Mammary epithelial cell (primary cell): ENCODE results near the gene FLCN.

Source experiments
- EZH2 ChIP-seq: IDR thresholded peaks from 2 replicates; pipeline ENCODE4 v1.6.1; 2012; ENCODE audit warnings: low read length, inconsistent platforms, borderline replicate concordance
- TF ChIP-seq, protein P1 (sequence below), 2 donors: IDR thresholded peaks in 1 of 2; conservative IDR thresholded peaks in 1 of 2; 2 replicates each; pipeline ENCODE4 v1.5.1; 2011 to 2012; ENCODE audit warnings: inconsistent platforms in 2 of 2, low read length in 2 of 2, mild to moderate bottlenecking in 2 of 2, control low read depth in 1 of 2, low read depth in 1 of 2; ENCODE audit not compliant: insufficient read depth in 1 of 2; ENCODE audit errors: extremely low read depth in 1 of 2

DNA sequence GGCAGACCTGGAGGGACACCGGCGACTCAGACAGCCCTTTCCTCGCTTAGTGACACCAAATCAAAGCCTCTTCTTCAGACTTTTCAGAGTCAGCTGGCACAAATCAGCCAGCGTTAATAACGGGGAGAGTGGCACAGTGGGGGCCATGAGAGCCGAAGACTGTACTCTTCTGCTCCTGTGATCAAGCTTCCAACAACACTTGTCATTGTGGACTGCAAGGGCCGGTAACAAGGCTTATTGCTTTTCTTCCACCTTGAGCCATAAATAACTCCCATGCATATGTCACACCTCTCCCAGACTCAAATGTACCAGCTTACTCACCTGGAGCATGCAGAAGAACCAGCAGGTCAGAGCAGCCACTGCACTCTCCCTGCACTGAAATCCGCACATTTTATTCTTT is 12.8 kb downstream of the FLCN start:
- TF ChIP-seq, protein P1, sequence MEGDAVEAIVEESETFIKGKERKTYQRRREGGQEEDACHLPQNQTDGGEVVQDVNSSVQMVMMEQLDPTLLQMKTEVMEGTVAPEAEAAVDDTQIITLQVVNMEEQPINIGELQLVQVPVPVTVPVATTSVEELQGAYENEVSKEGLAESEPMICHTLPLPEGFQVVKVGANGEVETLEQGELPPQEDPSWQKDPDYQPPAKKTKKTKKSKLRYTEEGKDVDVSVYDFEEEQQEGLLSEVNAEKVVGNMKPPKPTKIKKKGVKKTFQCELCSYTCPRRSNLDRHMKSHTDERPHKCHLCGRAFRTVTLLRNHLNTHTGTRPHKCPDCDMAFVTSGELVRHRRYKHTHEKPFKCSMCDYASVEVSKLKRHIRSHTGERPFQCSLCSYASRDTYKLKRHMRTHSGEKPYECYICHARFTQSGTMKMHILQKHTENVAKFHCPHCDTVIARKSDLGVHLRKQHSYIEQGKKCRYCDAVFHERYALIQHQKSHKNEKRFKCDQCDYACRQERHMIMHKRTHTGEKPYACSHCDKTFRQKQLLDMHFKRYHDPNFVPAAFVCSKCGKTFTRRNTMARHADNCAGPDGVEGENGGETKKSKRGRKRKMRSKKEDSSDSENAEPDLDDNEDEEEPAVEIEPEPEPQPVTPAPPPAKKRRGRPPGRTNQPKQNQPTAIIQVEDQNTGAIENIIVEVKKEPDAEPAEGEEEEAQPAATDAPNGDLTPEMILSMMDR (conservative IDR thresholded peaks at IDR 0.05 in 1 of 2, IDR thresholded peaks at IDR 0.05 in 1 of 2; ENCODE audit: extremely low read depth in 1 of 2, insufficient read depth in 1 of 2, low read depth in 1 of 2, low read length in 2 of 2): no peak
- no peak for TF ChIP-seq EZH2
